Muscle of leg (tissue), 11 donors: ENCODE measurements around the gene RAMP1. TPM values are rescaled to one million over a fixed set of nuclear protein-coding genes. Genes with fewer than 3 reads are reported as not detected.

Experiments used
- DNase-seq: peaks from one replicate; pipeline ENCODE4 v3.0.0; 2013
- H3K27ac ChIP-seq: one replicate; pipeline ENCODE4 v1.5.1; 2013; ENCODE audit warnings: mild to moderate bottlenecking, low read length, control low read depth
- H3K27me3 ChIP-seq: one replicate; pipeline ENCODE4 v1.6.1; 2013; ENCODE audit warnings: low read length; ENCODE audit not compliant: control insufficient read depth, insufficient read depth
- H3K36me3 ChIP-seq: one replicate; pipeline ENCODE4 v1.6.1; 2013; ENCODE audit warnings: low read length; ENCODE audit not compliant: control insufficient read depth, insufficient read depth
- H3K4me1 ChIP-seq: one replicate; pipeline ENCODE4 v1.6.1; 2013; ENCODE audit warnings: low read length; ENCODE audit not compliant: control insufficient read depth, insufficient read depth
- H3K4me3 ChIP-seq: one replicate; pipeline ENCODE4 v1.5.1; 2013; ENCODE audit warnings: low read length, control low read depth
- H3K9me3 ChIP-seq: replicated peaks from 2 replicates; pipeline ENCODE4 v1.6.1; 2013; ENCODE audit warnings: low read depth, low read length; ENCODE audit not compliant: control insufficient read depth
- WGBS: methylation state at CpG from one replicate; pipeline ENCODE4 v1.1.5; 2013; ENCODE audit warnings: missing lambda C conversion rate; ENCODE audit not compliant: insufficient coverage; 5-methylcytosine and 5-hydroxymethylcytosine counted together
- polyA plus RNA-seq, 8 donors: library from polyadenylated mRNA; unstranded; fragments of 120-200 nt; gene quantifications; one replicate each; pipeline versions ENCODE4 v1.2.1 to v1.2.3, GENCODE V29; 2013; ENCODE audit warnings: inconsistent platforms in 1 of 8, low replicate concordance in 1 of 8; ENCODE audit not compliant: insufficient read length in 8 of 8, insufficient read depth in 1 of 8
- total RNA-seq: library from RNA; stranded (reverse); fragments of 120-200 nt; gene quantifications from one replicate; pipeline ENCODE4 v1.2.4, GENCODE V29; 2013

The RAMP1 gene
- total and polyA plus RNA-seq, 9 donors = 25.7 to 62.6 (median 41.9) TPM

GRCh38 chr2:237882510-237883481 lies 23.4 kb downstream of the RAMP1 start:
- Histone ChIP-seq H3K4me3 (no peak overlapping the region), H3K4me1 (peaks cover 29% of the 10 kb centered on the region), H3K27me3 (no peaks in the 10 kb centered on the region), H3K9me3 (no peaks in the 10 kb centered on the region), H3K36me3 (no peaks in the 10 kb centered on the region), H3K27ac (no peak overlapping the region)
- DNase-seq = no peak
- 91% methylated on average over 20 of the region's 20 CpGs for WGBS

DNA sequence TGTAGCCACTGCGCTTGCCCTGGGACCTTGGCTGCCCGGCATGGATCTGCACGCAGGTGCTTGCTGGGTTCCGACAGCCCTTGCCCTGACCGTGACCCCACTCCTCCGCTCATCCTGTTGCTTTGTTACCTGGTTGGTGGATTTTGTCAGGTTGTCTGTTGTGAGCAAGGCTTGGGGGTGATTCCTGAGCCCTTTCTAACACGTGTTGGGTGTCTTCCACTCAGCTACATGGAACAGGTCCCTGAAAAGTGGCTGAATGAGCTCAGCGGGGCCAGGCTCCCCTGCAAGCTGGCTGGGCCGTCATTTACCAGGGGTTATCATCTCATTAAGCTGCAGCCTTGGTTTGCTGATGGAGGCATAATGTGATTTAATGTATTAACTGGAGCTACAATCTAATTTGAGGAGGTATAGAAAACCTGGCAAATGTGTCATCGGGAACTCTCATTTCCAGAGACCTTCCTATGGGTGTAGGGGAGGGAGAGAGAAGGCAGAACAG lies 24.6 kb downstream of the RAMP1 start:
- Histone ChIP-seq H3K4me1 (peaks cover 29% of the 10 kb centered on the region), H3K36me3 (no peaks in the 10 kb centered on the region), H3K27ac (no peak overlapping the region), H3K27me3 (no peaks in the 10 kb centered on the region), H3K9me3 (no peaks in the 10 kb centered on the region), H3K4me3 (no peak overlapping the region)
- DNase-seq = no peak
- whole genome bisulfite sequencing = 78% methylated on average over 5 of the region's 10 CpGs

DNA sequence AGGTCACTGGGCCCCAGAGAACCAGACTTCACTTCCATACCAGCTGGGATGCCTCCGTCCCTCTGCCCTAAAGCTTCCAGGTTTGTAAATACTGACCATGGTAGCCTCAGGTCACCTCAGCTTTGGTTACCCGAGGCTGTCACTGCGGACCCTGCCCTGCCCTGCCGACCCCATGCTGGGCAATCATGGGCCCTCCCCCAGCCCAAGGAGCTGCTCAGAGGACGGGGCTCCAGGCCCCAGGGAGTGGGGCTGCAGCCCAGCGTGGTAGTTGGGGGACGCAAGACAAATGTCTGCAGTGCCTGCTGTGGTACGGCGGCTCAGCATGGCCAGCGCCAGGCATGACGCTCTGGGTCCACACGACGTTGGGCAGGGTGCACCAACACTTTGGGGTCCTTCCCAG lies 25.3 kb downstream of the RAMP1 start:
- H3K4me1 ChIP-seq = peaks cover 29% of the 10 kb centered on the region
- no peak for DNase-seq

GRCh38 chr2:237885111-237885930 lies 25.9 kb downstream of the RAMP1 start:
- no peak overlapping the region for H3K4me3 ChIP-seq
- peak overlapping the region; percentile 71 for H3K27ac ChIP-seq
- no peaks in the 10 kb centered on the region for H3K36me3 ChIP-seq
- H3K4me1 ChIP-seq = peaks cover 29% of the 10 kb centered on the region
- no peaks in the 10 kb centered on the region for H3K9me3 ChIP-seq
- WGBS = 62% methylated on average over 21 of the region's 27 CpGs
- H3K27me3 ChIP-seq = peaks cover 2% of the 10 kb centered on the region
- DNase-seq = peak; percentile 47

More for the DNA sequence above, 25.3 kb downstream of the RAMP1 start:
- WGBS = 69% methylated on average over 13 of the region's 13 CpGs
- no peaks in the 10 kb centered on the region for H3K9me3 ChIP-seq
- no peak overlapping the region for H3K27ac ChIP-seq
- H3K27me3 ChIP-seq = no peaks in the 10 kb centered on the region
- no peaks in the 10 kb centered on the region for H3K36me3 ChIP-seq
- H3K4me3 ChIP-seq = no peak overlapping the region

DNA sequence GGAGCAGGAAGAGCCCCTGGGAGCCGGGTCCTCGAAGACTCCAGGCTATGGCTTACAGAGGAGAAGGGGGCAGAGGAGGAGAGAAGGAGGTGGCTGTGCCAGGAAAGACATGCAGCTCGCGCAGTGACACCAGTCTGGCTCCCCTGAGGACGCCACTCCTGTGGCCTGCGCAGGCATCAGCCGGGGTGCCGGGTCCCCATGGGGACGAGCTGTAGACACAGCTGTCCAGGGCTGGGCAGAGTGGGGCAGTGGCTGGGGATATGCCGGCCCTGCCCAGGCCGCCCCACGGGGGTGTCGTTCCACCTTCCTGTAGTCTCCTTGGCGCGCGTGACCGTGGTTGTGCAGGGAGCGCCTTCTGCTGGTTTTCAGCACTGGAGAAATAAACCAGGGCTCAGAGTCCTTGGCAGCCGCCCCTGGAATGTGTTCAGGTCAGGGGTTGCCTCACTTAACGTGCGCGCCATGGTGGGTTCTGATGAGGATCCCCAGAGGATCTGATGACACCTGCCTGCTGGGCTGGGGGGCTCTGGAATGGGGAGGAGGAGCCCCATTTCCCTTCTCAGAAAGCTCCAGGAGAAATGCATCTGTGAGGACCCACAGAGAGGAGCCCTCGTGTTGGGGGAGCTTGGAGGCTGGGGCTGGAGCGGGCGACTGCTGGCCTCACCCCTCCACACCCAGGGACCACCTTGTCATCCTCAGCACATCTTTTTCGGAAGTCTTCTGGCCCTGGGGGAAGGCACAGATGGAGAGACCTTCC lies 26.7 kb downstream of the RAMP1 start:
- H3K27ac ChIP-seq = peak overlapping the region; percentile 71
- H3K4me1 ChIP-seq = peaks cover 29% of the 10 kb centered on the region
- no peaks in the 10 kb centered on the region for H3K9me3 ChIP-seq
- peaks cover 2% of the 10 kb centered on the region for H3K27me3 ChIP-seq
- no peak for DNase-seq
- 67% methylated on average over 22 of the region's 26 CpGs for WGBS
- no peak overlapping the region for H3K4me3 ChIP-seq
- no peaks in the 10 kb centered on the region for H3K36me3 ChIP-seq

GRCh38 chr2:237886685-237887481 lies 27.5 kb downstream of the RAMP1 start:
- H3K9me3 ChIP-seq = no peaks in the 10 kb centered on the region
- H3K4me3 ChIP-seq = no peak overlapping the region
- no peaks in the 10 kb centered on the region for H3K36me3 ChIP-seq
- H3K27ac ChIP-seq = peak overlapping the region; percentile 71
- H3K4me1 ChIP-seq = peaks cover 29% of the 10 kb centered on the region
- peak; percentile 40 for DNase-seq
- 37% methylated on average over 12 of the region's 23 CpGs for WGBS
- H3K27me3 ChIP-seq = peaks cover 2% of the 10 kb centered on the region

GRCh38 chr2:237888389-237888788 lies 29.0 kb downstream of the RAMP1 start:
- Histone ChIP-seq H3K4me1 (peaks cover 29% of the 10 kb centered on the region), H3K36me3 (no peaks in the 10 kb centered on the region), H3K9me3 (no peaks in the 10 kb centered on the region), H3K4me3 (no peak overlapping the region), H3K27ac (no peak overlapping the region), H3K27me3 (peaks cover 2% of the 10 kb centered on the region)
- no peak for DNase-seq
- WGBS = 80% methylated on average over 1 of the region's 2 CpGs

GRCh38 chr2:237889016-237889415 lies 29.6 kb downstream of the RAMP1 start:
- WGBS = no CpG with 5 or more reads among the region's 8 CpGs
- no peaks in the 10 kb centered on the region for H3K36me3 ChIP-seq
- no peak overlapping the region for H3K4me3 ChIP-seq
- no peak for DNase-seq
- H3K9me3 ChIP-seq = no peaks in the 10 kb centered on the region
- H3K4me1 ChIP-seq = peaks cover 29% of the 10 kb centered on the region
- H3K27me3 ChIP-seq = peaks cover 2% of the 10 kb centered on the region
- H3K27ac ChIP-seq = no peak overlapping the region

- H3K4me3 ChIP-seq = no peak overlapping the region
- H3K27ac ChIP-seq = no peak overlapping the region
- H3K9me3 ChIP-seq = no peaks in the 10 kb centered on the region
- WGBS = 100% methylated on average over 1 of the region's 10 CpGs
- peaks cover 2% of the 10 kb centered on the region for H3K27me3 ChIP-seq
- H3K4me1 ChIP-seq = peaks cover 34% of the 10 kb centered on the region
- no peaks in the 10 kb centered on the region for H3K36me3 ChIP-seq
- DNase-seq = no peak
These were observed 30.4 kb downstream of the RAMP1 start for GRCh38 chr2:237889811-237890210.
